Stimulated activated CD4-positive, alpha-beta T cell treated with anti-CD3 and anti-CD28 coated beads, Interleukin-15, amount 100 ng/mL, for 24 hours (primary cell): ENCODE data around the gene ABHD6.
"Not testable (repeated sequence)": the region's sequence is repeated elsewhere in the genome, so short reads cannot be mapped to it uniquely, and the experiment has no call there.

Experiments used
- DNase-seq: peaks from one replicate; pipeline ENCODE4 v3.0.0-alpha.2; 2020

Gene ABHD6

GRCh38 chr3:58237238-58237940, at the start of gene ABHD6:
ABHD6 (plus strand) TSS chr3:58237792; CDS start chr3:58256587, 18,795 bp downstream.
- DNase-seq, result peak; percentile 84

GRCh38 chr3:58188173-58188564, 49.4 kb upstream of the ABHD6 start:
- DNase-seq, result no peak

GRCh38 chr3:58188921-58189451, 48.6 kb upstream of the ABHD6 start:
- DNase-seq, result no peak

GRCh38 chr3:58189691-58190090, 47.9 kb upstream of the ABHD6 start:
- no peak for DNase-seq

- no peak for DNase-seq
Measured at GRCh38 chr3:58190291-58190690, 47.3 kb upstream of the ABHD6 start.

GRCh38 chr3:58190882-58191281, 46.7 kb upstream of the ABHD6 start:
- DNase-seq, result no peak

GRCh38 chr3:58191361-58191991, 46.1 kb upstream of the ABHD6 start:
- DNase-seq, result no peak

GRCh38 chr3:58192069-58192468, 45.5 kb upstream of the ABHD6 start:
- DNase-seq, result no peak

GRCh38 chr3:58193682-58194407, 43.7 kb upstream of the ABHD6 start:
- no peak for DNase-seq

- DNase-seq, result no peak
Measured at GRCh38 chr3:58197588-58197987, 40.0 kb upstream of the ABHD6 start.

- no peak for DNase-seq
Measured at GRCh38 chr3:58198362-58198761, 39.2 kb upstream of the ABHD6 start.

GRCh38 chr3:58198804-58199203, 38.8 kb upstream of the ABHD6 start:
- no peak for DNase-seq

GRCh38 chr3:58200121-58200709, 37.4 kb upstream of the ABHD6 start:
- no peak for DNase-seq

- no peak for DNase-seq
Measured at GRCh38 chr3:58200846-58201355, 36.7 kb upstream of the ABHD6 start.

- DNase-seq, result not testable (repeated sequence)
Measured at GRCh38 chr3:58201451-58201850, 36.1 kb upstream of the ABHD6 start.

GRCh38 chr3:58202917-58203360, 34.7 kb upstream of the ABHD6 start:
- no peak for DNase-seq

- DNase-seq, result no peak
Measured at GRCh38 chr3:58203541-58203940, 34.1 kb upstream of the ABHD6 start.

GRCh38 chr3:58204720-58205119, 32.9 kb upstream of the ABHD6 start:
- no peak for DNase-seq

- DNase-seq, result no peak
Measured at GRCh38 chr3:58205981-58206380, 31.6 kb upstream of the ABHD6 start.

- peak; percentile 39 for DNase-seq
Measured at GRCh38 chr3:58206406-58207011, 31.1 kb upstream of the ABHD6 start.

GRCh38 chr3:58207954-58208353, 29.6 kb upstream of the ABHD6 start:
- no peak for DNase-seq

- no peak for DNase-seq
Measured at GRCh38 chr3:58209933-58210332, 27.7 kb upstream of the ABHD6 start.
